Bronchial epithelial cell (primary cell): ENCODE measurements around the gene FAT1. TPM values are rescaled to one million over a fixed set of nuclear protein-coding genes. Genes with fewer than 3 reads are reported as not detected.
"Not testable (repeated sequence)": the region's sequence is repeated elsewhere in the genome, so short reads cannot be mapped to it uniquely, and the experiment has no call there.

Source experiments
- DNase-seq: peaks from one replicate; pipeline ENCODE4 v3.0.0-alpha.2; 2010; ENCODE audit warnings: low read depth
- FAIRE-seq: peaks from 2 replicates; lab custom pipeline; 2011; peaks lifted over from hg19 to GRCh38; lab: Jason Lieb, UNC
- H3K27me3 ChIP-seq: 2 replicates; pipeline ENCODE4 v1.5.1; 2011; ENCODE audit warnings: low read length; ENCODE audit not compliant: control insufficient read depth, insufficient read depth
- H3K36me3 ChIP-seq: 2 replicates; pipeline ENCODE4 v1.5.1; 2011; ENCODE audit warnings: low read length; ENCODE audit not compliant: control insufficient read depth, insufficient read depth
- H3K4me3 ChIP-seq: 2 replicates; pipeline ENCODE4 v1.5.1; 2011; ENCODE audit warnings: mild to moderate bottlenecking, low read depth, low read length, control low read depth
- total RNA-seq: library from RNA; depleted of rRNA; stranded (reverse); fragments of >200 nt; gene quantifications from 2 replicates; pipeline ENCODE4 v1.2.1, GENCODE V29; 2014
- TF ChIP-seq, protein P1 (sequence below): IDR thresholded peaks from 2 replicates; pipeline ENCODE4 v1.5.1; 2011; ENCODE audit warnings: mild to moderate bottlenecking, moderate library complexity, low read length, control low read depth, inconsistent platforms; ENCODE audit not compliant: insufficient read depth, severe bottlenecking

Gene FAT1
- total RNA-seq, 1 donor from 2014 or later = 237 TPM

DNA sequence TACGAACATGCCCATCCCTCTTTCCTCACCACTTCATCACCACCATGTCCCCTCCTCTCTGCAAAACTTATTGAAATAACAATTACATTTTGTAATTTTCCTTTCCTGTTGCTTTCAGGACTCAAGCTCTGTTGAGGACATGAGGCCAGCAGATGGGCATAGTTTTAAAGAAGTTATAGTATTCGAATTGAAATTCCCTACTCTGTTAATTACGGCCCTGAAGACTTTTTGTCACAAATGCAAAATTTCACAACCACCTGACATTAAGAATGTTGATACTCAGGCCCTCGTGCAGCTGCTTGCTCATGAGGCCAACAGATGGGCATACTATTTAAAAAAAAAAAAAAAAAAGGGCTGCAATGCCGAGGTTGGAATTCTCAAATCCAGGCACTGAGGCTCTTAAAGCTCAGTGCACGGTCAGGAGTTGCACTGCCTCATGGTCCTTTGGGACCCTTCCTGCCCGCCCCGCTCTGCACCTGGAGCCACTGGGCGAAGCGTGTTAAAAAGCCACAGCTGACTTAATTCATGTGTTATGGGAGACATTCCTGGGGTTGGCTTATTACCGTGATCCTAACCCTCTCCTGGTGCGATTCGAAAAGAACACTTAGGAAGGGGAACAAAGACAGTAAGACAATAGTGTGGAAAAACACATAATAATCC lies 34.2 kb upstream of the FAT1 start:
- DNase-seq (no peak), FAIRE-seq (no peak)
- TF ChIP-seq, protein P1, sequence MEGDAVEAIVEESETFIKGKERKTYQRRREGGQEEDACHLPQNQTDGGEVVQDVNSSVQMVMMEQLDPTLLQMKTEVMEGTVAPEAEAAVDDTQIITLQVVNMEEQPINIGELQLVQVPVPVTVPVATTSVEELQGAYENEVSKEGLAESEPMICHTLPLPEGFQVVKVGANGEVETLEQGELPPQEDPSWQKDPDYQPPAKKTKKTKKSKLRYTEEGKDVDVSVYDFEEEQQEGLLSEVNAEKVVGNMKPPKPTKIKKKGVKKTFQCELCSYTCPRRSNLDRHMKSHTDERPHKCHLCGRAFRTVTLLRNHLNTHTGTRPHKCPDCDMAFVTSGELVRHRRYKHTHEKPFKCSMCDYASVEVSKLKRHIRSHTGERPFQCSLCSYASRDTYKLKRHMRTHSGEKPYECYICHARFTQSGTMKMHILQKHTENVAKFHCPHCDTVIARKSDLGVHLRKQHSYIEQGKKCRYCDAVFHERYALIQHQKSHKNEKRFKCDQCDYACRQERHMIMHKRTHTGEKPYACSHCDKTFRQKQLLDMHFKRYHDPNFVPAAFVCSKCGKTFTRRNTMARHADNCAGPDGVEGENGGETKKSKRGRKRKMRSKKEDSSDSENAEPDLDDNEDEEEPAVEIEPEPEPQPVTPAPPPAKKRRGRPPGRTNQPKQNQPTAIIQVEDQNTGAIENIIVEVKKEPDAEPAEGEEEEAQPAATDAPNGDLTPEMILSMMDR = no peak
- Histone ChIP-seq H3K27me3 (no peaks in the 10 kb centered on the region), H3K4me3 (no peak overlapping the region), H3K36me3 (no peaks in the 10 kb centered on the region)

DNA sequence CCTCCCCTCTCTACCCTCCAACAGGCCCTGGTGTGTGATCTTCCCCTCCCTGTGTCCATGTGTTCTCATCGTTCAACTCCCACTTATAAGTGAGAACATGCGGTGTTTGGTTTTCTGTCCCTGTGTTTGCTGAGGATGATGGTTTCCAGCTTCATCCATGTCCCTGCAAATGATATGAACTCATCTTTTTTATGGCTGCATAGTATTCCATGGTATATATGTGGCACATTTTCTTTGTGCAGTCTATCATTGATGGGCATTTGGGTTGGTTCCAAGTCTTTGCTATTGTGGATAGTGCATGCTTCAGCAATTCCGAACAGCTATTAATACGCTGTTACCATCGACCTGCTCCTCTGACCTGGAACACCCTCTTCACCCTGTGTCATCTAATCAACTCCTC lies 32.9 kb upstream of the FAT1 start:
- not testable (repeated sequence) for H3K27me3 ChIP-seq, DNase-seq, H3K36me3 ChIP-seq, FAIRE-seq, H3K4me3 ChIP-seq

DNA sequence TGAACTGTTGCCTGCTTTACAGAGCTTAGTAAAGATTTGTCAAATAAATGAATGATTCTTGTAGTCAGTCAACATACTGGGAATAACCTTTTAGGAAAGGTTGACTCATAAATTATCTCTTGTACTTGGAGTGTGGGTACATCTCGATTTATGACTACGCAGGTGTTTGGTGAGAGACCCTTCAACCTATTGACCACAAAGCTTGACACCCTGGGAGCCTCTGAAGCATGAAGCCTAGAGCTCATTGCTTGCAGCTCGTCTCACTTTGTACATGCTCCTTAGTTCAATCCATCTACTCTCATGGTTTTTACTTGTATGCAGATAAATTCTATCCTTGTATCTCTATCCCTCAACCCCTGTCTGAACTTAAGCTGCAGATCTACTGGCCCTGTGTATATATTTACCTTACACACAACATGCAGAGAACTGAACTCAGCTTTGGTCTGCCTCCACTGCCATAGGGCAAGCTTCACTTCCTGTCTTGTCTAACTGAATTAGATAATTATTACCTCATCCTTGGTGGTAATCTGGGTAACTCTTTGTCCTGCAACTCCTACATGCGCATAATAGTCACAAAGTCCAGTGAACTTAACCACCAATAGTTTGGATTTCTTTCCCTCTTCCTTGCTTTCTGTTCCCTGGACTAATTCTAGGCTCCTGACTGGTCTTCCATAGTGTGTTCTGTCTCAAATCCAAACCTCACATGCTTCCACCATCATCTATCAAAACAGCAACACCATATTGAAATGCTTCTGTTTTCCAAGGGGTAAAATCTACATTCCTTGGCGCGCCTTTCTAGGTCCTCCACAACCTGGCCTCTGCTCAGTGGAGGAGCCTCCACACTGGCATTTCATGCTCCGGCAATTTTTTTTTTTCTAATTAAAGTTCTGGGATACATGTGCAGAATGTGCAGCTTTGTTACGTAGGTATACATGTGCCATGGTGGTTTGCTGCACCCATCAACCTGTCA lies 32.2 kb upstream of the FAT1 start:
- Histone ChIP-seq H3K4me3 (no peak overlapping the region), H3K36me3 (no peaks in the 10 kb centered on the region), H3K27me3 (no peaks in the 10 kb centered on the region)
- no peak for FAIRE-seq
- TF ChIP-seq, protein P1 = no peak
- DNase-seq = no peak

DNA sequence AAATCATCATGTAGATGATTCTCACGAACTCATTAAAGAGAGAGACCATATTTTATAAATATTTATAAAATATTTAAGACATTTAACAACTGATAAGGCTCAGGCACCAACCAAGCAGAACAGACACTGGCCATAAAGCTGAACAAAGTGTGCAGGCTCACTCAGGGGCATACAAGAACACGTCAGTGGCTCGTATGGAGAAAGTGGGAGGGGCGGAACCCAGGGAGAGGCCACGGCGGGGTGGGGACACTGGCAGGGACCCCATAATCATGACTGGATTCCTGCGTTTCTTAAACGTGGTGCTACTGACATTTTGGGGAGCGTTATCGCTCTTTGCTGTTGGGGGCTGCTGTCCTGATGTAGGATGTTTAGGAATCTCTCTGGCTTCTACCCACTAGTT lies 31.3 kb upstream of the FAT1 start:
- no peak for DNase-seq

DNA sequence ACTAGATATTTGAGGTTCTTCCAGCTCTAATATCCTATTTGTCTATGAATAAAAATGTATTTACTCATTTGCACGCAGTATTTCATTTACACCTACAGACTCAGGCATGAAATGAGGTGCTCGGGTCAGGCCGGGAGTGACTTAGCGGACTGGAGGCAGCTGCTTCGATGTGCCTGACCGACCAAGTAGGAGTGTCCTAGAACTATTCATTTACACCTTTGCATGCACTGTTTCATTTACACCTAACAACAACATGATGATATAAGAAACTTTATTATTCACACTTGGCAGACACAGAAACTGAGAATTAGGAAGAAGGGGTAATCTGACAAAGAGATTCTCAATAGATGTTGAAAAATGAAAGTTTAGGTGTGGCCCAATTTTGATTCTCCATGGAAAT lies 28.7 kb upstream of the FAT1 start:
- no peak for DNase-seq
- no peak overlapping the region for H3K4me3 ChIP-seq
- no peaks in the 10 kb centered on the region for H3K36me3 ChIP-seq
- H3K27me3 ChIP-seq = no peaks in the 10 kb centered on the region
- TF ChIP-seq, protein P1 = no peak
- FAIRE-seq = no peak

More for the DNA sequence above, 31.3 kb upstream of the FAT1 start:
- TF ChIP-seq, protein P1 = no peak
- no peak for FAIRE-seq
- H3K27me3 ChIP-seq = no peaks in the 10 kb centered on the region
- no peaks in the 10 kb centered on the region for H3K36me3 ChIP-seq
- H3K4me3 ChIP-seq = no peak overlapping the region

DNA sequence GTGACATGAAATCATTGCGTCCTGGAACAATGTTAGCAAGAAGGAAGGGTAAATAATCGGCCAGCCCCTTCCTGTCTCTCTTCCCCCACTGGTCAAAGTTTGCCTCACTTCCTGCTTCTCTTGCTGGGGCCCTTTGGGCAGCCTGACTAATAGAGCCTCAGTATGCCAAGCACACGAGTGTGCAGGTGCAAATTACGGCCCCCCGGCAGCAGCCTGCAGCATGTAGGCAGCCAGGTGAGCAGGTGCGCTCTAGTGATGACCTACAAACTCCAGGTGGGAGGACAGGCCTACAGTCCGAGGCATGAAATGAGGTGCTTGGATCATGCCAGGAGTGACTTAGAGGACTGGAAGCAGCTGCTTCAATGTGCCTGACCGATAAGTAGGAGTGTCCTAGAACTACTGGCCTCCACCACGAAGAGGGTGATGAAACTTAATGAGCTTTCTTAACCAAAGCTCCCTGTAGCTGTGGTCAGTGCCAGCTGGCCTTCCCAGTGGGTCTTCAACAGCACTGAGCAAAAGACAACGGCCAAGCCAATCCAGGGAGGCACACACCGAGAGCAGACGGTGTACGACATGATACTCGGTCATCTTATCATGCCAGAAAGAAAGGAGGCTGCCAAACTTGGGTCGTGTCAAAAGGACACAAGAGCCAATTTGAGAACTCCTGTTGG lies 26.1 kb upstream of the FAT1 start:
- Histone ChIP-seq H3K36me3 (no peaks in the 10 kb centered on the region), H3K27me3 (no peaks in the 10 kb centered on the region), H3K4me3 (no peak overlapping the region)
- TF ChIP-seq, protein P1 = no peak
- DNase-seq (no peak), FAIRE-seq (no peak)
